ENCODE results near the gene MKX.

- no peak for TF ChIP-seq FOXP4 (CRISPR knock-in tag; IDR thresholded peaks at IDR 0.05; ENCODE audit: borderline replicate concordance)
- no peak for TF ChIP-seq NR1H2 (CRISPR knock-in tag; IDR thresholded peaks at IDR 0.05)
Observed at GRCh38 chr10:27663621-27664020, 82.0 kb downstream of the MKX start.
